GM12878 (cell line): ENCODE measurements around the gene HLA-F. TPM values are rescaled to one million over a fixed set of nuclear protein-coding genes. Genes with fewer than 3 reads are reported as not detected.

ENCODE experiments used
- ATAC-seq: fragments of 200-7000 bp; cut with Tn5 transposase; 3 replicates; pipeline ENCODE4 v1.9.1; 2020; ENCODE audit warnings: mild to moderate bottlenecking, moderate library complexity
- BruUV-seq: library from RNA; stranded (reverse); fragments of 400-500 nt; replicated peaks from 2 replicates; lab custom pipeline; 2021; lab: Mats Ljungman, UMichigan
- CTCF ChIA-PET: fragments of 300-600 bp; sonication (Branson Sonifier 250); formaldehyde crosslinking; extraction: SDS; loops from one replicate; lab custom pipeline; 2021; ENCODE audit warnings: inconsistent platforms; lab: Yijun Ruan, JAX
- POLR2A ChIA-PET: fragments of 350-600 bp; formaldehyde crosslinking; extraction: SDS; loops from one replicate; lab custom pipeline; 2021; ENCODE audit warnings: inconsistent platforms; lab: Charles Lee
- RAD21 ChIA-PET: fragments of 300-600 bp; sonication (Branson Sonifier 250); formaldehyde crosslinking; loops from one replicate; lab custom pipeline; 2023; ENCODE audit warnings: antibody characterized with exemption; ENCODE audit not compliant: unreplicated experiment; lab: Charles Lee
- SMC1A ChIA-PET: fragments of 300-600 bp; sonication (Branson Sonifier 250); formaldehyde crosslinking; loops from one replicate; lab custom pipeline; 2023; ENCODE audit not compliant: unreplicated experiment, uncharacterized antibody; lab: Charles Lee
- DNase-seq: peaks from one replicate; pipeline ENCODE4 v3.0.0-alpha.2; 2011; ENCODE audit warnings: low read depth, low spot score
- FAIRE-seq: peaks from 3 replicates; lab custom pipeline; 2011; peaks lifted over from hg19 to GRCh38; lab: Jason Lieb, UNC
- H2AFZ ChIP-seq: 2 replicates; pipeline ENCODE4 v1.6.0; 2011; ENCODE audit warnings: low read depth, low read length, control low read depth; ENCODE audit not compliant: control insufficient read depth
- H3K27ac ChIP-seq: 2 replicates; pipeline ENCODE4 v1.5.1; 2011; ENCODE audit warnings: control low read depth; ENCODE audit not compliant: control insufficient read depth, insufficient read depth
- H3K27me3 ChIP-seq, 2 experiments: replicated peaks in 1 of 2; 2 replicates each; pipeline versions ENCODE4 v1.6.0 to v1.6.1; 2011; ENCODE audit warnings: low read length in 1 of 2; ENCODE audit not compliant: control insufficient read depth in 2 of 2, insufficient read depth in 2 of 2
- H3K36me3 ChIP-seq, 2 experiments: 2 replicates each; pipeline ENCODE4 v1.5.1; 2011; ENCODE audit warnings: low read length in 1 of 2; ENCODE audit not compliant: control insufficient read depth in 2 of 2, insufficient read depth in 2 of 2
- H3K4me1 ChIP-seq: 2 replicates; pipeline ENCODE4 v1.6.1; 2011; ENCODE audit warnings: mild to moderate bottlenecking, low read length, moderate library complexity, mixed read lengths; ENCODE audit not compliant: control insufficient read depth, insufficient read depth
- H3K4me2 ChIP-seq: 2 replicates; pipeline ENCODE4 v1.6.0; 2011; ENCODE audit warnings: control low read depth; ENCODE audit not compliant: control insufficient read depth, insufficient read depth
- H3K4me3 ChIP-seq: fragments of 200-600 bp; sonication (generic); 2 replicates; pipeline ENCODE4 v1.5.1; 2016
- H3K79me2 ChIP-seq: 2 replicates; pipeline ENCODE4 v1.6.0; 2011; ENCODE audit warnings: low read length; ENCODE audit not compliant: control insufficient read depth, insufficient read depth
- H3K9ac ChIP-seq: 2 replicates; pipeline ENCODE4 v1.8.0; 2011; ENCODE audit warnings: low read length, control low read depth, mixed read lengths; ENCODE audit not compliant: control insufficient read depth, insufficient read depth
- H3K9me3 ChIP-seq: replicated peaks from 3 replicates; pipeline ENCODE4 v1.5.1; 2011; ENCODE audit warnings: mild to moderate bottlenecking, low read length; ENCODE audit not compliant: control insufficient read depth, insufficient read depth
- H4K20me1 ChIP-seq: 2 replicates; pipeline ENCODE4 v1.6.0; 2011; ENCODE audit not compliant: control insufficient read depth, insufficient read depth
- BHLHE40 ChIP-seq, 2 experiments: fragments of 450-650 bp in 1 of 2; IDR thresholded peaks; 2 replicates each; pipeline ENCODE4 v1.6.1; 2011 to 2017; ENCODE audit warnings: low read depth in 2 of 2, borderline replicate concordance in 1 of 2, improper control_type of control experiment in 1 of 2, low read length in 1 of 2, mild to moderate bottlenecking in 1 of 2
- IRF3 ChIP-seq: fragments of 450-650 bp; IDR thresholded peaks from 2 replicates; pipeline ENCODE4 v1.6.1; 2014; ENCODE audit warnings: mild to moderate bottlenecking
- SPI1 ChIP-seq: IDR thresholded peaks from 2 replicates; pipeline ENCODE4 v1.6.1; 2011; ENCODE audit warnings: low read depth, mild to moderate bottlenecking, low read length, moderate library complexity, borderline replicate concordance; ENCODE audit not compliant: insufficient read depth
- WGBS: methylation state at CpG from one replicate; pipeline ENCODE4 v1.1.6; 2016; ENCODE audit warnings: low lambda C conversion rate; ENCODE audit not compliant: insufficient replicate concordance, insufficient coverage; ENCODE audit errors: missing lambda C conversion rate; 5-methylcytosine and 5-hydroxymethylcytosine counted together
- in situ Hi-C: fragments of 300-500 bp; cut with MboI; formaldehyde crosslinking; loops from 9 replicates; pipeline ENCODE4 v1.14.3; 2018; ENCODE audit warnings: mixed read lengths
- intact Hi-C: fragments of 100-400 bp; cut with micrococcal nuclease; formaldehyde crosslinking; loops from one replicate; pipeline ENCODE4 v1.14.2; 2022; ENCODE audit not compliant: unreplicated experiment
- polyA plus RNA-seq, 11 experiments: library from polyadenylated mRNA; depleted of rRNA in 4 of 11; unstranded in 6 of 11; stranded (reverse) in 5 of 11; fragments of >200 nt; fragmentation: Nextera tagmentation in 4 of 11; fragmentation: Illumina TruSeq in 1 of 11; extraction: Ambion mirVana in 4 of 11; extraction: Trizol in 1 of 11; gene quantifications; 1 replicate in 1 of 11; 2 replicates in 10 of 11; pipeline versions ENCODE4 v1.2.1 to v1.2.3, GENCODE V29; 2011 to 2016; ENCODE audit warnings: inconsistent platforms in 2 of 11, missing spikeins in 2 of 11, low read depth in 1 of 11
- total RNA-seq, 4 experiments: library from RNA; depleted of rRNA in 3 of 4; stranded (reverse); fragments of >200 nt in 3 of 4; fragmentation: Illumina TruSeq in 1 of 4; extraction: Trizol in 1 of 4; gene quantifications; 2 replicates each; pipeline versions ENCODE4 v1.2.1 to v1.2.3, GENCODE V29; 2013 to 2021

The HLA-F gene
- total and polyA plus RNA-seq, 10 of the 15 experiments (the other 5 are each of a cell fraction or from before 2014, with no cell fraction given): 30.1 to 342 (median 145) TPM

- intact Hi-C loops: no loop called here
- Histone ChIP-seq H3K4me3 (no peak overlapping the region), H2AFZ (no peak overlapping the region), H3K27ac (no peak overlapping the region), H3K9me3 (no peaks in the 10 kb centered on the region), H4K20me1 (no peaks in the 10 kb centered on the region), H3K4me2 (no peak overlapping the region), H3K27me3 (no peaks in the 10 kb centered on the region; a peak in 1 of 4 replicates), H3K79me2 (no peaks in the 10 kb centered on the region), H3K36me3 (no peaks in the 10 kb centered on the region), H3K9ac (no peak overlapping the region), H3K4me1 (no peaks in the 10 kb centered on the region)
- WGBS: 0% methylated on average over 3 of the region's 3 CpGs
- FAIRE-seq (no peak), ATAC-seq (peak; percentile 32; the same call in 1 of the 3 replicates), DNase-seq (no peak)
- CTCF ChIA-PET: interaction anchor here (3.6 to 3.9 kb wide), 2 partner anchors 40 to 44 kb away, joined by 34 to 39 read pairs; no protein-coding TSS in a partner anchor
- RAD21 ChIA-PET: interaction anchor here (2.1 kb wide), 1 partner anchor 45 kb away, joined by 6 read pairs; no protein-coding TSS in a partner anchor
- no TSS peak for BruUV-seq
- in situ Hi-C loops: no loop called here
- TF ChIP-seq BHLHE40 (IDR thresholded peaks at IDR 0.05; ENCODE audit: borderline replicate concordance in 1 of 2, low read depth in 2 of 2, low read length in 1 of 2) (peak in 1 of 2 experiments; percentile 18; a peak in 1 of 4 replicates), SPI1 (peak; percentile 50; the same call in 1 of the 2 replicates), IRF3 (no peak)
- SMC1A ChIA-PET: interaction anchor here (0.9 to 1.0 kb wide), 2 partner anchors 13 to 44 kb away, joined by 3 to 4 read pairs; no protein-coding TSS in a partner anchor
- POLR2A ChIA-PET: no interaction called here
Measured at GRCh38 chr6:29694637-29695036, 28.6 kb upstream of the HLA-F start.
